NCI-H82 treated with DMSO at 0.1 percent for 48 hours (cell line): ENCODE data around the gene KAZN.

Experiments
- DNase-seq: peaks from one replicate; lab custom pipeline; 2025; ENCODE audit not compliant: unreplicated experiment; lab: John Stamatoyannopoulos, UW

The KAZN gene

DNA sequence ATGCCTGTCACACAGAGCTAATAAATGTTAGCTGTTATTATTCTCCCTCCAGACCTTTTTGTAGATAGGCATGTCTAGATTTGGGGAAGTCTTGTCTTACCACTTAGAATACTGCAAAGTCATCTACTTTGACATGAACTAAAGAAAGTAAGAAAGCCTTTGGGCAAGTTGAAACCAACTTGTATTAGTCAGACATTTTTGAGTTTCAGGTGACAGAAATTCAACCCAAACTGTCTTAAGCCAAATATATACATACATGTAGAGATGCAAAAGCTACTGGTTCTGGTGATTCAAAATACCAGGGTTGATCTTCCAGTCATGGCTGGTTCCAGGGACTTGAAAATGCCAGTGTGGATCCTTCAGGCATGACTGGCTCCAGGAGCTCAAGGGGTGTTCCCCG lies 278.3 kb downstream of the KAZN start:
- no peak for DNase-seq

DNA sequence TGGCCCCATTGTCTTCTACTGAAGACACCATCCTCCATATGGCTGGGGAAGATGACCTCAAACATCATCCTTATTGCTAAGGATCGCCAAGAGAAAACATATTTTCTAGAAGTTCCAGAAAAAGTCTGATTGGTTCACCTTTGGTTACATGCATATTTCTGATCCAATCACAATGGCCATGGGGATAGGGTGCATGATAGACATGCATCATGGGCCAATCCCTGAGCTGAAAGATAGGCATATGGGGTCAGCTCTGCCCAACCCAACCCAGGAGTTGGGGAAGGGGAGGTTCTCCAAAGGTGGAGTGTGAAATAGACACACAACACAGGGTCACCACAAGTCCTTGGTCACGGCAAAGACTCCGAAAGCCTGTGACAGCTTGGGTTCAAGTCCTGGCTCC lies 278.7 kb downstream of the KAZN start:
- no peak for DNase-seq

DNA sequence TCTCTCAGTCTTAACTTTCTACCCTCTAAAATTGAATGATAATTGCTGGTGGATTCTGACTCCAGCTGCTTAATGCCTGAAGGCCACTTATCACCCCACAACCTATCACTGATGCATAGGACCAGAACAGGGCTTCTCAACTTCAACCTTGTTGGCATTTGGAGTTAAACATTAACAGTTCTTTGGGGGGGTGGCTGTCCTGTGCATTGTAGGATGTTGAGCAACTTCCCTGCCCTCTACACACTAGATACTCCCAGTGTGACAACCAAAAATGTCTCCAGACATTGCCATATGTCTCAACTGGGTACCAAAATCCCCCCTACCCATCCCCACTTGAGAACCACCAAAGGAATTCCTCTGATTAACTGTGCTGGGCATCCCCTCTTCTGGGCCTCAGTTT lies 279.6 kb downstream of the KAZN start:
- no peak for DNase-seq

DNA sequence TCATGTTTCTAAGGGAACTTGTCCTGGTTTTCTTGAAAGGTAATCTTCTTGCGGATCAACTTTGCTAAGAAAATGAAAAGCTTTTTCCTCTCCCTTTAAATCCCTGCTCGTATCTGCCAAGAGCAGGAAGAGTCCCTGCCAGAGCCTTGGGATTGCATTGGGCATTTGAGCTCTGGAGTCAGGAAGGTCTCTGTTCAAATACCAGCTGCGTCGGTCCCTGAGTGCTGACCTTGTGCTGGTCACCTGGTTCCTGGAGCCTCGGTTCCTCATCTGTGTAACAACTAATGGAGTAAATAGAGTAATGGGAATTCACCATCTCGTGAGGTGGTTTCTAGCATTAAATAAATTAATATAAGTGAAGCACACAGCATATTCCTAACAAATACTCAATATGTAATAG lies 280.5 kb downstream of the KAZN start:
- no peak for DNase-seq

DNA sequence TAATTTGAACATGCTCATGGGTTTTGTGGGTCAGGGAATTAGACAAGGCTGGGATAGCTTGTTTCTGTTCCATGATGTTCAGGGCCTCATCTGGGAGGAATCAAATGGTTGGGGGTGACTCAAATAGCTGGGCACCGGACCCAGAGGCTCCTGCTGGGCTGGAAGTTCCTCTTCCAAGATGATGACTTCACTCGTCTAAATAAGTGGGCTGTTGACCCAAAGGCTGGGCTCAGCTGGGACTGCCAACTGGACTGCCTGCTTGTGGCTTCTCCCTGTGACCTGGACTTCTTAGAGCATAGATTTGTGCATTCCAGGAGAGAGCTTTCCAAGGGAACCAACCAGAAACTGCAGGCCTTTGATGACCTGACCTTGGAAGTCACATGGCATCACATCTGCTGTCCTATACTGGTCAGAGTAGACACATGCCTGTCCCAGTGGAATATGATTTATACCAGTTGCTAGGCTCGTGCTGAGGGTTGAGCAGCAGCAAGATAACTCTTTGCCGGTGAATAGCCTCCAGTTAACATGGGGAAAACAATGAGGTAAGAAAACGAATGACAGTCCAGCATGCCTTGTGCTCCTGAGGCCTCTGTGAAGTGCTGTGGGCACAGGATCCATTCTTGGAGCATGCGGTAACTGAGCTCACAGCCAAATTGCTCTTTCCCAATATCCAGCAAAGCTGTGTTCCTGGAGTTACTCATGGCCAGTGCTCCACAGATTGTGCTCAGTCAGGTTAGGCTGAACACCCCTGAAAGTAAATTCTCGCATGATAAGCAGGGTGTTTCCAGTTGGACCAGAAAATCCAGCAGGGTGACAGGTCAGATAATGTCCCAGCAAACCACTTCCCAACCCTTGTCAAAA lies 282.2 kb downstream of the KAZN start:
- DNase-seq: no peak

DNA sequence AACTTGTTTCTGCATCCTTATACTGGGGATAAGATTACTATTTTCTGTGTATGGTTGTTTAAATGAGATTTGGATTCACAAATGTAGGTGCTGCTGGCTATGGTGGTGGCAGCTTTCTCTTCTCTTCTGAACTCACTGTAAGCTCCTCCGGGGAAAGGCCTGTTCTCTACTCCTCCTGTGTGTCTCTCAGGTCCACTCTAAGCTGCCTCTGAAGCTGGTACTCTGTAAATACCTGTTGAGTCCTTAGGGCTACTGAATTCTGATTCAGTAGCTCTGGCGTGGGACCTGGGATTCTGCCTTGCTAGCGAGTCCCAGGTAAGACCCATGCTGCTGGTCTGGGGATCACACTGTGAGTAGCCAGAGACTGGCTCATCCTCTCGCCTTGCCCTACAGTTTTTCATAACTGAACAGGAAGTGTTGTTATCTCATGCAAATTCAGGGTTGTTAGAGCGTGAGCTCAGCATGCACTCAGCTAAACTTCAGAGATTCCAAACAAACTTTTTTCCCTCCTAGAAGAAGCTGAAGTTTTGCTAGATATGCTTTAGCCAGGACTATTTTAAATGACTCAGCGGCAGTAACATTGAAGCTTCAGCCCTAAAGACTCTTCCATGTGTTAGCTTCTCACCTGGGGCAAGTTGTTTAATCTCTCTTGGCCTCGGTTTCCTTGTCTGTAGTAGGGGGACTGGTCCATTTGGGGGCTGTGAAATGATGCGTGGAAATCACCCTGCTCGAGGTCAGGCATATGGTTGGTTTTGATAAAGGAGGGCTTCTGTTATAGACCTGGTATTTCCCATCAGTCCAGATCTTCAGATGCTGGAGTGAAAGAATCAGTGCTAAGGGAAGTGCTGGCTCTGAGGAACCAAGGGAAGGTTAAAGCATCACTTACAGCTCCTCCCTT lies 283.5 kb downstream of the KAZN start:
- no peak for DNase-seq

DNA sequence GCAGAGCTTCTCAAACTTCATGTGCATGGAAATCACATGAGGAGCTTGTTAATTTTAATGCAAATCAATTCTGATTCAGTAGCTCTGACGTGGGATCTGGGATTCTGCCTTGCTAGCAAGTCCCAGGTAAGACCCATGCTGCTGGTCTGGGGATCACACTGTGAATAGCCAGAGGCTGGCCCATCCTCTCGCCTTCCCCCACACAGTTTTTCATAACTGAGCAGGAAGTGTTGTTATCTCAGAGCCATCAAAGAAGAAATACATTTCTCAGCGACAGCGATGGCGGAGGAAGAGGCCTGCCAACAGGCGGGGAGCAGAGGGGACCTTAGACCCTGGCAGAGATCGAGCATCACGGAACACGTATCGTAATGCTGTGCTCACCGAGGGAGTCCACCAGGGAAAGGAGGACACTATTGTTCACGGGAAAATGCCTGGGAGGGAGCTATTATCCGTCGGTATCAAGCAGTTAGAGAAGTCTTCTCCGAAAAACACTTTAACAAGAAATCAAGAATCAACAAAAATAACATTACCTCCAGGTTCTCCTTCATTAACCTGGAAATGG lies 286.2 kb downstream of the KAZN start:
- no peak for DNase-seq

DNA sequence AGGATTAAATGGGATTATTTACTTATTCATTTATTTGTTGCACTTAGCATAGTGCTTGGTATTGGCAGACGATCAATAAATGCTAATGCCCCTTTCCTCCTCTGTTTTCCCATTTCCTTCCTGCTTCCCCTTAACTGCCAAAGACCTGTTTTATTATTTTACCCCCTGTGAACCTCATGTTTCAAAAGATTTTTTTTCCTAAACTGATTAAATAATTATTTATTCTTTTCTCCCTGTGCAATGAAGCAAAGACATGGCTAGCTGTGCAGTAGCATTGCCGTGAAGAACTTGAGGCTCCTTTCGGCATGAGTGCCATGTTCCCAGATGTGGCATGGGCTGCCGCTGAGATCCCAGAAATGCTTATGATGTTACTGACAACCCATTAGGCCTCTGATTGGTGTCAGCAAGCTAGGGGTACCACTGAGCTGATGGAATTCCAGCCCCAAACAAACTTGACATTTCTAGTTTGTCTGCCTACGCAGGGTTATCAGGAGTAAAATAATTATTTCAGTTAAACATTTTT lies 288.6 kb downstream of the KAZN start:
- DNase-seq: no peak

DNA sequence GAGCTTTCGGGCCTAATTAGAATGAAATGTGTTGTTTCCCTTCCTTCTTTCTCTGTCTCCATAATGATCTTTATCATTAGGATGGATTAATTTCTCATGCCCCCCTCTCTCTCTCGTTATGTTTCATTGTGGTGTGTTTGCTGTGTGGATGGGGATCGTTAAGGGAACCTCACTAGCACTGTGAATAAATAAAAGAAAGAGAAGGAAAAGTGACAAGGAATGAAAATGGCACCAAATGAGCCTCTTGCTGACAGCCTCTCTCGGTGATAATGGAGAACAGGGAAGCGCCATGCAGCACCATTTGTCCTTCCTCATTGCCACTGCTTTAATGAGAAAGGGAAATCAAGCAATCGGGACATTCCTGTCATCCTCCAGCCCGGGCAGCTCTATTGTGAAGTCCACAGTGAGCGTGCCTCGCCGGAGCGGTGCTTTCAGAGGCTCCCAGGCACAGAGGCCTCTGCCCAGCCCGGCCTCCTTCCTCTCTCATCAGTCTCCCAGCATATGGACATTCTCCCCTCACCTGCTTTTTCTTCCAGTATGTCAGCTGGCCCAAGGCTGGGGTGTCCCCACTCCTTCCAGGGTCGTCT lies 289.4 kb downstream of the KAZN start:
- DNase-seq: no peak

DNA sequence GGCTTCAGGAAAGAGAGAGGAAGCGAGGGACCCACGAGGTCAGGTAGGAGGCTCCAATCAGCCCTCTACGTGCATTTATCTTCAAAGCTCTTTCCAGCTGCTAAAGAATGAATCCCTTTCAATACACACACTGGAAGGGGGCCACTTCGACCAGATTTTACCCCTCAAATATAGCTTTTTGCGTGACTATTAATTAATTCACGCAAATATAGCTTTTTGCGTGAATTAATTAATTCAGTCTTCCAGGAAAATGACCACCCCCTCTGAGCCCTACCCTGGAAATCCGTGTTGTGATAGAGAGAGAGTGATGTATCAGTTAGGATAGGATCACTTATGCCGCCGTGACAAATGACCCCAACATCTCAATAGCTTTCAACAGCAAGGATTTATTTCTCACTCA lies 289.9 kb downstream of the KAZN start:
- DNase-seq: no peak

DNA sequence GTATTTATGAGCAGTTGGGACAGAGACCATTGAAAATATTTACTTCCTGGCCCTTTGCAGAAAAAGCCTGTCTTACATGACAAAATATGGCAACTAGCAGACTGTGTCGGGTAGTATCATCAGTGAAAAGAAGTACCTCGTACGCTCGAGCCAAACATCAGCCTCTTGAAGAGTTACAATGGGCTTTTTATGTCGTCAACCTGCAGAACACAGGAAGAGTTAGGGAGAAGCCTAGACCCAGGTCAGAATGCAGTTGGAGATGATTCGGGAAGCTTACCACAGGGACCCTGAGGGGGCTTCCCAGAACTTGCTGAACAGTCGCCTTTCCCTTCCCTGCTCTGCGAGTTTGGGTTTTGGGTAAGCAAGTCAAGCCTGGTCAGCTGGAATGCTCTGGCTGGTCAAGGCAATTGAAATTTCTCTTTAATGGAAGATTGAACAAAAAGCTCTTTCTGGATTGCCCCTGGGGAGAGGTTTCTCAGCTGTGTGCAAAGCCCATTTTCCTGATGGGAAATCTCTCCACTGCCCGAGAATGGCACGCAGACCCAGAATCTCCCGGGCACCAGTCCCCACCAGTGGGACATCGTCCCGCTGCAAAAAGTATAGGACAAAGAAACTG lies 291.4 kb downstream of the KAZN start:
- no peak for DNase-seq

DNA sequence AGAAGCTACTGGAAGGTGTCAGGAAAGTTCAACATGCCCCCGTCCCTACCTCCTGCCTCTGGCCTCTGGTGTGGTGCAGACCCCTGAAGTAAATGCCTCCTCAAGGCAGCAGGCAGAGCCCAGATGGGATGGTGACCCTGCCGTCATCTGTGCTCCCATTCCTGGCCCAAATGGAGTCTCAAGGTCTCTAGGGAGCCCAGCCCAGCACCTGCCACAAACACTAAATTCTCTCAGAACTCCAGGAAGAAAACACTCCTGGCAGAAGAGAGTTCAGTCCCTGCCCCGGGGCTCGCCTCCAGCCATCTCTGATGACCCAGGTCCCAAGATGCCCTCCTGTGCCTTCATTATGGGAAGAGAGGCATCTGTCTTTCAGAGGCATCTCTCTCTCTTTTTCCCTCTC lies 293.5 kb downstream of the KAZN start:
- DNase-seq: no peak

DNA sequence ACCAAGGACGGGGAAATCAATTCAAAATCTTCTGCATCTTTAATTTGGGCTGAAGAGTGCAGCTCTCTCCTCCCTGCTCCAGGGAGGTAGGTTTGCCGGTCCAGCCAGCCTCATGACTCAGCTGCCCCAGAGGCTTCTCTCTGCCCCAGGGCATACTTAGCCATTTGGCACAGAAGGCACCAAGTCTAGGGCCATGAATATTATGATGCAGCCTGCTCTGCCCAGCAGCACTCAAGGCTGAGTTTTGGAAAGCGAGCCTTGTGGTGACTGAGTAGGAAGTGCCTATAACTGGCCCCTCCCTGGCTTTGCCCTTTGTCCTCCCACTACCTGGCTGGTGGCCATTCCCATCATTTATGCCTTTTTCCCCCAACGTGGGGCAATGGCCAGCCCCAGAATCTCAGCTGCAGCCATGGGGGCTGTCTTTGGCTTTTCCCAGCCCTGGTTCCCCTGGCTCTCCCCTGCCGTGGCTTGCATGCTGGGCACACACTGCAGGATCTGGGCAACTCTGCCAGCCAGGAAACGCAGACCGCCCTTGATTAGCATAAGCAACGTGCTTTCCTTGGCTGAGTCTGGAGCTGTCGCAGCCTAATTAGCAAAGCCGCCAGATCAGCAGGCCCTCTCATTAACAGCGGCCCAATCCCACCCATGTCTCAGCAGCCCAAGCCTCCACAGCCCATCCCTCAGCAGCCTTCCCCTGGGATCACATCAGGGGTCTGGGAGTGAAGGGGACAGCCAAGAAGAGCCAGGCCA lies 296.5 kb downstream of the KAZN start:
- no peak for DNase-seq

DNA sequence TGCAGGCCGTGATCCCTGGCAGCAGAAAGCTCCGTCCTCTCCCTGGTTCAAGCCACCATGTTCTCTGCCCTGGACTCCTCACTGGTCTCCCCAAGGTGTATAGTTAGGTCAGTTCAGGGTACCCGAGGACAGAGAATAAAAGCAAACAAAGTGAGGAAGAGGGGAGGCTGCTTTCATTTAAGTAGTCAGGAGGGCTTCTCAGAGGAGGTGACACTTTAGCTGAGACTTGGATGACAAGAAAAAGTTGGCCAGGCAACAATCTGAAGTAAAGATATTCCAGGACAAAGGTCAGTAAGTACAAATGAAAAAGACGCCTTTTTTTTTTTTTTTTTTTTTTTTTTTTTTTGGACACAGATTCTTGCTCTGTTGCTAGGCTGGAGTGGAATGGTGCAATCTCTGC lies 297.2 kb downstream of the KAZN start:
- no peak for DNase-seq

DNA sequence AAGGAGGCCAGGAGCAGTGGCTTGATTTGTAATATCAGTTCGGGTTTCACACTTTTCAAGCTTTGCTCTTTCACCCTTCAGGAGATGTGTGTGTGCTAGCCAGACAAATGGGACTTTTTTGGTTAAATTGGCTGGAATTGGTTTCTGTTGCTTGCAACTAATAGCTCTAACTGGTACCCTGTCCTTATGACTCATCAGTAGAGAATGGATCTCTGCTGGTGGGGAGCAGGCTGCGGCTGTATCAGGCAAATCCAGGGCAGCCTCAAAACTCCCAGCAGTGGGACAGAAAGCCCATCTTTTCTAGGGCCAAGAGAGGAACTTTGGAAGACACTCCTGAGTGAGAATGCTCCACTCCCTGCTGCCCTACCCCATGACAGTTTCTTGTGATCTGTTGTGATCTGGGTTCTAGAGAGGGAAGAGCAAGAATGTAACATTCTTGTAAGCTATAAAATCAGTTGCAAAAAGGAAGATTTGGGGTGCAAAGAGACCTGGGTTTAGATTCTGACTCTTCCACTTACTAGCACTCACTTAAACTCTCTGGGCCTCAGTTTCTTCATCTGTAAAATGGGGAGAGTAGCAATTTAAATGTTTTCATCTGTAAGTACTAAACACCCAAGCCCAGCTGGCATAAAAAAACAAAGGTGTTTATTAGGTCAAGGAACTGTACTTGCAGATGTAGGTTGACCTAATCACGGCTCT lies 298.0 kb downstream of the KAZN start:
- DNase-seq: no peak

DNA sequence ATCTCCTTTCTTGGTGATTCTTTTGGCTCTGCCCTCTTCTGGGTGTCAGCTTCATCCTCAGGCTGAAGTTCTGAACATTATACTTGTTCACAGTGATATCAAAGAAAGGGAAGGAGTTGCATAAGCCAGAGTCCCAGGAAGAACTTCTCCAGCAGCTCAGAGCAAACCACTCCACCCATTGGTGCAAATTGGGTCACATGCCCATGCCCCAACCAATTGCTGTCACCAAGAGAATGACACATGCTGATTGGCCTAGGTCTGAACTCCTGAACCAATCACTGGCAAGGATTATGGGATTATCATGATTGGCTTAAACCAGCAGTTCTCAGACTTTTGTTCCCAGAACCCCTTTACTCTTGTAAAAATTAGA lies 298.6 kb downstream of the KAZN start:
- DNase-seq: no peak

DNA sequence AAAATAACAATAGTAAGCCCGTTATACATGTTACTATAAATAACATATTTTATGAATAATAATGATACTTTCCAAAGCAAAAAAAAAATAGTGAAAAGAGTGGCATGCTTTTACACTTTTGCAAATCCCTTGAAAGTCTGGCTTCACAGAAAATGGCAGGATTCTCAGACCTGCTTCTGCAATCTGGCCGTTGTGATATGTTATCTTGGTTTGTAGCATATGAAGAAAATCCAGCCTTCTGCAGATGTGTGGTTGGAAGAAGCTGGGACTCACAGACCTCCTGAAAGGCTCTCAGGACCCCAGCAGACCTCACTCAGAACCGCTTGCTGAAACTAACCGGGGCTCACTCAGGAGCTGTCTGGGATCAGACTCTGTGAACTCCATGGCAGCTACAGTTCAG lies 299.1 kb downstream of the KAZN start:
- DNase-seq: no peak

DNA sequence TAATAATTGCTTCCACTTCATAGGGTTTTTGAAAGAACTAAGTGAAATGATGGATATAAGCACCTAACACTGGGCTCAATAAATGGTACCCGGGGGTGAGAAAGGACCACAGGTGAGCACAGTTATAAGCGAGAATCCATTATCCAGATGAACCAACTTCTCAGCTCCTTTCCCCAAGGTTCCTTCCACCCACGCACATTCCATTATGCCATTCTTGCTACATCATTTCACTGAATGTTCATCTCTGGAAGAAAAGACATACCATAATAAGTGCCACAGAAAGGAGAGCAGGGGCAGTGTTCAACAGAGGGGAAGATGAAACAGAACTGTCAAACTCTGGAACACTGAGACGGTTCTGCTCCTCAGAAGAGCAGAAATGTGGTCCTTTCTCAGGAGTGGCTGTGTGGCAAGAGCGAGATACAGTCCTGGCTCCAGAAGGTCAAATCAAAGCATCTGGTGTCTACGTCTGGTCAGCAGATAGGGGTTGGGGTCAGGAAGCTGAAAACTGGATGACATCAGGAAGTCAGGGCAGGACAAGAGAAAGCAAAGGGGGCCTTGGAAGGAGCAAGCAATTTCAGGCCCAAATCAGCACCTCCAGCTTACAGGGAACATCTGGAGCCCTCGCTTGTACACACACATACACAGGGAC lies 299.6 kb downstream of the KAZN start:
- DNase-seq: no peak

DNA sequence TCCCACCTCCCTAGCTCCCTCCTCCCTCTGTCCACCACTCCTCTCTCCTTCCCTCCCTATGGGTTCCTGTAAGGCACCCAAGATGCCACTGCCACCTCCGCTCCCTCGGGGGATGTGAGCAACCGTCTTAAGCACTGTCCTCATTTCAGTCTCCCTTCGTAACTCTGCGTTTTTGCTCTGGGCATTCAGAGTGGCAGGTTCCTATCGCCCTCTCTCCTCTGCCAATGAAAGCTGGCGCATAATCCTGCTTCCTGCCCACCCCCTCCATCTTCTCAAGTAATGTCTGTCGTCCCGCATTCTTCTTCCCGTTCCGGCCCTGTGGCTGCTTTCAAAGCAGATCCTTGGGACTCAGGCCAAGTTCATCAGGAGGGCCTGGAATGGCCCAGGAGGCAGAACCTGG lies 301.2 kb downstream of the KAZN start:
- no peak for DNase-seq
